ENCODE data around the gene PDXP.
A peak's percentile ranks its signal among the peaks of the same experiment; 100 is the strongest.
"Not testable (repeated sequence)": the region's sequence is repeated elsewhere in the genome, so short reads cannot be mapped to it uniquely, and the experiment has no call there.

The PDXP gene

GRCh38 chr22:37650463-37651136, 7.9 kb upstream of the PDXP start:
- no peak for DNase-seq

- DNase-seq: no peak
These were observed 3.8 kb upstream of the PDXP start for GRCh38 chr22:37654563-37655251.

DNA sequence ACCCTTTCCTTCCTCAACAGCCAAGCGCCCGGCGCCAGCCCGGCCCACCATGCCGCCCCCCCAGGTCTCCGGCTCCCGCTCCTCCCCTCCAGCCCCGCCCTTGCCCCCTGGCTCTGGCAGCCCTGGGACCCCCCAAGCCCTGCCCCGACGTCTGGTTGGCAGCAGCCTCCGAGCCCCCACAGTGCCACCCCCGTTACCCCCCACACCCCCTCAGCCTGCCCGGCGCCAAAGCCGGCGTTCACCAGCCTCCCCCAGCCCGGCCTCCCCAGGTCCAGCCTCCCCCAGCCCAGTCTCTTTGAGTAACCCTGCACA, 3.3 kb upstream of the PDXP start:
- DNase-seq: no peak

DNA sequence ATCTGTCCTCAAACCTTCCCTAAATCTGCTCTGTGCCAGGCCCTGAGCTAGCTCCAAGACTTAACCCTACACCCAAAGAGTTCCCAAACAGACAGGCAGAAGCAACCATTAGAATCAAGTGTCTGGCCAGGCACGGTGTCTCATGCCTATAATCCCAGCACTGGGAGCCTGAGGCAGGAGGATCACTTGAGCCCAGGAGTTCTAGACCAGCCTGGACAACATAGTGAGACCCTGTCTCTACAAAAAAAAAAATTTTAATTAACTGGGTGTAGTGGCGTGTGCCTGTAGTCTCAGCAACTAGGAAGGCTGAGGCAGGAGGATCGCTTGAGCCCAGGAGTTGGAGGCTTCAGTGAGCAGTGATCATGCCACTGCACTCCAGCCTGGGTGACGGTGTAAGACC, 1.9 kb upstream of the PDXP start:
- DNase-seq: not testable (repeated sequence)

DNA sequence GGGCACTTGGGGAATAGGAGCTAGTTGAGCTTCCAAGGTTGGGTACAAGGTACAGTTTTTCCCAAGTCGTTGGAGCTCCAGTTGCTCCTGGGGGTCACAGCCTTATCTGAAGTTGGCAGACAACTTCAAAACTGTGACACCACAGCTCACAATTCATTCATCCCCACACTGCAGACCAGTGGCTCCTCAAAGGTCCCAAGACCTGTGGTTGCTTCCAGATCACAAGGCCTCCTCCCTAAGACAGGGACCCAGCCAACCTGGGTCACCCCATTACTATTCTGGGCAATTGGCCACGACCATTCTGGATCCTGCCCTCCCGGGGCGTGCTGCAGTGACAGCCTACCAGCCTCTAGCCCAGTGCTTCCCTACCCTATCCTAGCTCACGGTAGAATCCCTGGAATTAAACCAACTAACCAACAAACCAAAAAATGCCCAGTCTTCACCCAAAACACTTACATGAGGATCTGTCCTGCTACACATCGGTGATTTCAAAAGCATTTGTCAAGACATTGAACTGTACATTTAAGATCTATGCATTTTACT, 862 bp upstream of the PDXP start:
- DNase-seq: no peak

DNA sequence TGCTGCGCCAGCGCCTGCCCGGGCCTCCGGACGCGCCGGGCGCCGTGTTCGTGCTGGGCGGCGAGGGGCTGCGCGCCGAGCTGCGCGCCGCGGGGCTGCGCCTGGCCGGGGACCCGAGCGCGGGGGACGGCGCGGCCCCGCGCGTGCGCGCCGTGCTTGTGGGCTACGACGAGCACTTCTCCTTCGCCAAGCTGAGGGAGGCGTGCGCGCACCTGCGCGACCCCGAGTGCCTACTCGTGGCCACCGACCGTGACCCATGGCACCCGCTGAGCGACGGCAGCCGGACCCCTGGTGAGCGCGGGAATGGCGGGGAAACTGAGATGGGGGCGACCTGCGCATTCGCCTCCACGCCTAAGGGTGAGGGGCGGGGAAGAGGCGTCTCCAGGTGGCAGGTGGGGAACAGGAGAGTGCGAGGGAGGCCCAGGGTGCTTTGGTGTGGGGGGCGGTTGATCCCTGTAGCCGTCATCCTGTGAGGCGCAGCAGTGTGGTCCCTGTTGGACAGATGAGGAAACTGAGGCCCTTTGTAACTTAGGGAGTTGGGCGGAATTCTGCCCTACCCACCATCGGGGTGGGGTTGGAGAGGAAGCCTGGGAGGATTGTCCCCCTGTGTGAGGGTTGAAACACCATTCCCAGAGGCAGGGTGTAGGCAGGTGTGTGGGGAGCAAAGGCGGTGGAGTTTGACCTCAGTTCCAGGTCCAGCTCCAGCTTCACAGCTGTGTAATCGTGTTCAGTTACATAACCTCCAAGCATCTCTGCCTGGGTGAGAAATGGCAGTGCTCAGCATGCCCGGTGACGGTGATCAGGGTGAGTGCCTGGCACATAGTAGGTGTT, 758 bp downstream of the PDXP start:
- no peak for DNase-seq

- no peak for DNase-seq
These were observed 1.6 kb downstream of the PDXP start for GRCh38 chr22:37659897-37660708.

DNA sequence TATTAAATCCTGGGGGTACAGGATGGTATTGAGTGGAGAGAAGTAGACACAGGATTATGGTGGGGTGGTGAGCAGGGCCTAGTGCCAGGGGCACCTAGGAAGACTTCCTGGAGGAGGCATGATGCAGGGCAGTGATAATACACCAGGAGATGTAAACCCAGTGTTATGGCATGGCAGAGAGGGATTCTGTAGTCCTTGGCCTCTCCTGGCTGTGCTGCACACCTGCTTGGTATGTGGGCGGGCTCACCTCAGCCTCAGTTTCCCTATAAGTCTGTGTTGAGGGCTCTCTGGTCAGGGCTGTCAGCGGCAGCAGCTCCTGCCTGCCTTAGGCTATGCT, 2.2 kb downstream of the PDXP start:
- DNase-seq: no peak

- DNase-seq: no peak
These were observed 2.8 kb downstream of the PDXP start for GRCh38 chr22:37661160-37661924.

GRCh38 chr22:37662039-37662438, 3.5 kb downstream of the PDXP start:
- DNase-seq: no peak

DNA sequence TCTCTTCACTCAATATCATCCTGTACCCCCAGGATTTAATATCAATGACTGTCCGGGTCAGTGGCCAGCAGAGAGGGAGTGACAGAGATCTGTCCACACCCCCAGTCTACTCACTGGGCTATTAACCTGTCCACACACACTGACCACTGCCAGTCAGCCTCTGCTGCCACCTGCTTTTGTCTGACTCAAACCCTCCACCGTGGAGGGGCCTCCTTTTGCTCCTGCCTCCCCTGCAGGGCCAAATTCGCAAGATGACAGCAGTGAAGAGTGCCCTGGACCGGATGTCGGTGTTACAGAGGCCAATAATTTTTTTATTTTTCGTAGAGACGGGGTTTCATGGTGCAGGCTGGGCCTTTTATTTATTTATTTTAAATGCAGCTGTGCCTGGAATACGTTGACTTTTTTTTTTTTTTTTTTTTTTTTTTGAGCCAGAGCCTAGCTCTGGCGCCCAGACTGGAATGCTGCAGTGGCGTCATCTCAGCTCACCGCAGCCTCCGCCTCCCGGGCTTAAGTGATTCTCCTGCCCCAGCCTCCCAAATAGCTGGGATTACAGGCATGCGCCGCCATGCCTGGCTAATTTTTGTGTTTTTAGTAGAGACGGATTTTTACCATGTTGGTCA, 5.1 kb downstream of the PDXP start:
- no peak for DNase-seq

DNA sequence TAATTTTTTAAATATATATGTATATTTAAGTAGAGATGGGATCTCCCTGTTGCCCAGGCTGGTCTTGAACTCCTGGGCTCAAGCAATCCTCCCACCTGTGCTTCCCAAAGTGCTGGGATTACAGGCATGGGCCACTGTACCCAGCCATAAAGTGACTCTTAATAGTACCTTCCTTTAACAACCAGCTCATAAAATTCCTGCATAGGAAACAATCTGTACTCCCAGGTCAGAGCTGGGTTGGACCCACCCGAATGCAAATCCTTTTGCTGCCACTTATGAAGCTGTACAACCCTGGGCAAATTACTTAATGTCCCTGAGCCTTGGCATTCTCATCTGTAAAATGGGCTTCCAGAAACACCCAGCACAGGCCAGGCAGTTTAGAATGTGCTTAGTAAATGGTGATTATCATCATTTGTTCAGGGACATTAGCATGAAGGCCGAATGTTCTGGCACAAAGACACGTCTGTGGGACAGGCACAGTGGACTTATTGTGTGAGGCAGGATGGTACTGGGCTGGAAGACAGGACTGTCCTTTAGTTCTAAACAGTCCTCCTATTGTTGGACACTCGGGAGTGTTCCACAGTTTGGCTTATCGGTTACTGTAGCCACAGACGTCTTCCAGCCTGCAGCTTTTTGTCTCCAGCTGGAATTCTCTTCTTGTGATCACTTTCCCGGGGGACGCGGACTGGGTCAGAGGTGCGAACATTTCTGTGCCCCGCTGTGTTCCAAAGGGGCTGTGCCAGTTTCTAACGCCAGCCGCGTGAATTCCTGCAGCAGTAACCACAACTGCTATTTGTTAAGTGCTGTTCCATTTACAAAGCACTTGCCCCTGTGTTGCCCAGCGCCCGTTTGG, 6.0 kb downstream of the PDXP start:
- no peak for DNase-seq

DNA sequence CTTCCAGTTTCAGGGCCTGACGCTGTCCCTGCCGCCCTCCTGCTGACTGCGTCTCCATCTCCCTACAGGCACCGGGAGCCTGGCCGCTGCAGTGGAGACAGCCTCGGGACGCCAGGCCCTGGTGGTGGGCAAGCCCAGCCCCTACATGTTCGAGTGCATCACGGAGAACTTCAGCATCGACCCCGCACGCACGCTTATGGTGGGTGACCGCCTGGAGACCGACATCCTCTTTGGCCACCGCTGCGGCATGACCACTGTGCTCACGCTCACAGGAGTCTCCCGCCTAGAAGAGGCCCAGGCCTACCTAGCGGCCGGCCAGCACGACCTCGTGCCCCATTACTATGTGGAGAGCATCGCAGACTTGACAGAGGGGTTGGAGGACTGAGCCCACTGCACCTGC, 7.0 kb downstream of the PDXP start:
- DNase-seq: no peak

DNA sequence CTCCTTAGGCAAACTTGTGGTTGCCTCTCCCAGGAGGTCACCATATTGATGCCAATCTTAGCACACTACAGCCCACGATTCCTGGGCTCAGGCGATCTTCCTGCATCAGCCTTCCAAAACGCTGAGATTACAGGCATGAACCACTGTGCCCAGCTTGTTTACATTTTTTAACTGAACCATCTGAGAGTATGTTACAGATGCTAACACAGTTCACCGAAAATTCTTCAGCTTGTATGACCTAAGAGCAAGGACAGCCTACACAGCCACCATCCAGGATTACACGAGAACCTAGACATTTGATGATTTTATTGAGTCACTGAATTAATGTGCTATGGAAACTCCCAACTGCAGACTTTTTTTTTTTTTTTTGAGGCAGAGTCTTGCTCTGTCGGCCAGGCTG, 11.1 kb downstream of the PDXP start:
- no peak for DNase-seq

GRCh38 chr22:37672206-37672919, 13.8 kb downstream of the PDXP start:
- no peak for DNase-seq

GRCh38 chr22:37672920-37673455, 14.5 kb downstream of the PDXP start:
- no peak for DNase-seq

- no peak for DNase-seq
These were observed 15.7 kb downstream of the PDXP start for GRCh38 chr22:37674248-37674647.

GRCh38 chr22:37674951-37675929, 16.7 kb downstream of the PDXP start, which contains the start of gene LGALS1:
Gene LGALS1, plus strand, starts transcription at chr22:37675636. Its CDS starts 67 bp downstream, at chr22:37675703.
- peak; percentile 58 for DNase-seq
